Nucleus accumbens (tissue), 56 donors: Measurements from ENCODE around the gene HADHA.
A peak's percentile ranks its signal among the peaks of the same experiment; 100 is the strongest.

Experiments used
- DNase-seq, 56 donors: peaks; one replicate each; lab custom pipeline; 2025; lab: John Stamatoyannopoulos, UW

Gene HADHA

GRCh38 chr2:26245810-26246209 lies 1.4 kb upstream of the HADHA start:
- no peak for DNase-seq

- peak in 32 of 56 donors; percentile 18 to 72 (median 56) for DNase-seq
These were observed 850 bp upstream of the HADHA start for GRCh38 chr2:26245231-26245732.

- peak in 8 of 56 donors; percentile 23 to 63 (median 50) for DNase-seq
These were observed 743 bp downstream of the HADHA start for GRCh38 chr2:26243470-26244308.

DNA sequence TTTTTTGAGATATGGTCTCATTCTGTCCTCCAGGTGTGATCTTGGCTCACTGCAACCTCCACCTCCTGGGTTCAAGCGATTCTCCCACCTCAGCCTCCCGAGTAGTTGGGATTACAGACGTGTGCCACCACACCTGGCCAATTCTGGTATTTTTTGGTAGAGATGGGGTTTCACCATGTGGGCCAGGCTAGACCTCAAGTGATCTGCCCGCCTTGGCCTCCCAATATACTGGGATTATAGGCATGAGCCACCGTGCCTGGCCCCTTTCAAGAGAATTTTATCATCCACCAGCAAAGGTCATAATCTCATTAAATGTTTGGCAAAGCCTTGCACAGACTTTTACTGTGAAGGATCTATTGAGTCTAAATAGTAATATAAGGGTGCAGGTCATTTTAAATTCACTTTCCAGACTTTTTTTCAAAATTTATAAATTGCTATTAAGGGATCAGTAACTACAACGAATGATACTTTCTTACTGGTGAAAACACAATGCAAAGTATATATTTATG lies 2.5 kb downstream of the HADHA start:
- no peak for DNase-seq

DNA sequence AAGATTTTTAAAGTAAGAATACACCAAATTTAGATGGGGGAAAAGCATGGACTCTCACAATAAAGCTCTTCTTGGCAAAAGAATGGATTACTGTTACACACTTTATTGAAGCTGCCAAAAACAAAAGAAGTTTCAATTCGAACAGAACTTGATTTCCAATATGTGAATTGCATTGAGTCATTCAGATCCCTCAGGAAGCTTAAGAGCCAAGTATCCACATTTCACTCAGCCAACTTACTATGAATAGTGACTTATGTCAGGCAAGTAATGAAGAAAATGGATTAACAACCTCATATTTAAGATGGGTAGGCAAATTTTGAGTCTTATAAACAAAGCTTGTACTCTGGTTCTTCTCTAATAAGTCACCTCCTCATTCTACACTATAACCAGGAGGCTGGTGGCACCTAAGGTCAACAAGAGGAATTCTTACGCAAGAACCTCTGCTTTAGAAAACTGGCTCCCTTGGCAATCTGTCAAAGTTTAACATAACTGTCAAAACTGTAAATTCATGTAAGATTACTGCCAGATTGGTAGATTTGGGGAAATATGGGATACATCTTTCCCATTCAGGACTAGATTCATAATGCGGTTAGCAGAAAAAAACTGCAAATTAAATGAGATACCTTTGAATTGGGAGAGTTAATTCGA lies 6.0 kb downstream of the HADHA start:
- DNase-seq = no peak

GRCh38 chr2:26237868-26238267 lies 6.6 kb downstream of the HADHA start:
- no peak for DNase-seq

GRCh38 chr2:26235089-26235488 lies 9.3 kb downstream of the HADHA start:
- no peak for DNase-seq

DNA sequence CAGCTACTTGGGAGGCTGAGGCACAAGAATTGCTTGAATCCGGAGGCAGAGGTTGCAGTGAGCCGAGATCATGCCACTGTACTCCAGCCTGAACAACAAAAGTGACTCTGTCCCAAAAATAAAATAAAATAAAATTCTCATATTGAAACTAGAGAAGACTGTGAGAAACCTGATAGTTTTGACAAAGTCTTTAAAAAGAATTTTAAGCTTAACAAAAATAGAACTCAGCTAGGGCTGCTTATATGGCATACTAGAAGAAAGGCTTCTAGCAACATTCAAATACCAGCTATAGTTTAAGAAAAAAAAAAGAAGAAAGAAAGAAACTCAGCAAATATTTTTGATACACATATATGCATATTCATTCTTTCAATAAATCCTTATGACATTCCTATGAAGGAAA lies 13.6 kb downstream of the HADHA start:
- DNase-seq = no peak

DNA sequence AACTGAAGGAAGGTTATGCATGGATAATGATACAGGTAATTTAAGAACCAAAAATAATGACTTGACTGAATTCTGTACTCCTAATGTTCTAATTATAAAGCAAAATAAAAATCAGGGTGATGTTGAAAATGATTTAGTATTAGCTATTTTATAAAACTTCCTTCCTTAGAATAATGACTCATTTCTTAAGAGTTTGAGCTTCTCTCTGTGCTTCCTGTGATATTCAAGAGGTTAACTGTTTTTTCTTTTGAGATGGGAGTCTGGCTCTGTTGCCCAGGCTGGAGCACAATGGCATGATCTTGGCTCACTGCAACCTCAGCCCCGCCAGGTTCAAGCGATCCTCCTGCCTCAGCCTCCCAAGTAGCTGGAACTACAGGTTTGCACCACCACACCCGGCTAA lies 14.8 kb downstream of the HADHA start:
- DNase-seq = no peak

DNA sequence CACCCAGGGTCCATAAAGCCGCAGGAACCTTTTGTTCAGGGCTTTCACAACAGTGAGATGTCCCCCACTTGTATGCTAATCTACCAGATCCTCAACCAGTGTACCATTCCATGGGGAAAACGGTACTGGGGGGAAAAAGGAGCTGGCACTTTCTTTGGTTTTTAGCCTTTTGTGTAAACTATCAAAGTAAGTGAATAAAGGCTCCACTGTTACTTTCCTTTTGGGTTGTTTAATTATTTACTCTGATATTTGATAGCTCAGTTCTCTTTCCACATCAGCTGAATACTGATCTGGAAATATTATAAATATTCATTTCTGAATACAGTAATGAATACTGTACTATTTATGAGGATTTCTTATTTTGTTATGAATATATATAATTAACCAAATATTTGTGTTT lies 20.3 kb downstream of the HADHA start:
- DNase-seq = no peak

GRCh38 chr2:26223018-26223417 lies 21.4 kb downstream of the HADHA start:
- DNase-seq = no peak

DNA sequence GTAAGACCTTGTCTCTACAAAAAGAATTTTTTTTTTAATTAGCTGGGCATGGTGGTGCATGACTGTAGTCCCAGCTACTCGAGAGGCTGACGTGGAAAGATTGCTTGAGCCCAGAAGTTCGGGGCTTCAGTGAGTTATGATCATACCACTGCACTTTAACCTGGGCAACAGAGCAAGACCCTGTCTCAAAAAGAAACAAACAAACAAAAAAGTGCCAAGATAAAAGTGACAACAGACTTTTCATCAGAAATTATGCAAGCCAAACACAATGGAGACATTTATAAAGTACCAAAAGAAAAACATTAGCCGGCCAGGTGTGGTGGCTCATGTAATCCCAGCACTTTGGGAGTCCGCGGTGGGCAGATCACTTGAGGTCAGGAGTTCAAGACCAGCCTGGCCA lies 26.7 kb downstream of the HADHA start:
- no peak for DNase-seq

GRCh38 chr2:26216587-26216986 lies 27.8 kb downstream of the HADHA start:
- DNase-seq = no peak

- no peak for DNase-seq
These were observed 28.6 kb downstream of the HADHA start for GRCh38 chr2:26215833-26216232.

GRCh38 chr2:26214759-26215158 lies 29.7 kb downstream of the HADHA start:
- DNase-seq = no peak

- no peak for DNase-seq
These were observed 32.4 kb downstream of the HADHA start for GRCh38 chr2:26212011-26212410.

- no peak for DNase-seq
These were observed 40.5 kb downstream of the HADHA start for GRCh38 chr2:26203906-26204305.

DNA sequence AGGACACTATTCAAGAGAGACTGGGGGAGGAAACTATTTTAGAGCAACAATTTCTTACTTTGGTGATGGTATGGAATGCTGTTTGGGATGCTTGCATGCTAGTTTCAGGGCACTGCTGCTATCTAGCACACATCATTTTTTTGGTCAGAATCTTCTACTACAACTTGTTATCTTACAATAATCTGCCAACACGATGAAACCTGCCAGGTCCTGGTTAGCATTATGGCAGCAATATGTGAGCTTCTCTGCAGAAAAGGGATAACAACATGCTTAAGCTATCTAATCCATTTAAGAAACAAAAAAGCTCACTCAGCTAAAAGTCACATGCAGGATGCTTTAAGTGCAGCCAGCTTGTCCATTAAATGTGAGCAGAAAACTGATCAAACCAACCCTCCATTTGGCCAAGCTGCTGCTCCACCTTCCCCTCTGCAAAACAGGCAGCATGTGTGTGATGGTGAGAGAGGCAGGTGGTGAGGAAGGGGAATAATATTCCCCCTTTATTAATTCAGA lies 41.4 kb downstream of the HADHA start:
- no peak for DNase-seq

DNA sequence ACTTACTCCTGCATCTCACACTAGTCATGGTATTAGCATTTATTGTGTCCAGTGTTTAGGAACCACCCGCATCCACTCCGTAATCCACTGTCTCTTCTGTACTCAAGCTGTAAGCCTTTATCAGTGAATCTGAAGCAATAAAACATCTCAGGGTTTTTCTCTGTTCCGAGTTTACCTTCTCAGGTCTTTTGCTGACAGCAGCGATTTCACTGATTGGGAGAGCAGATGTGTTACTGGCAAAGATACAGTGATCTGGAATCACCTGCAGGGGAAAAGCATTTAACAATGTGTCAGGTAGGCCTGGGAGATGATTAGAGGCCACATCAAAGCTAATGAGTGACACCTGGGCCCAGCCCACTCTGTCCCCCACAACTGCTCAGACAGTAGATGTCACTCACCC lies 46.9 kb downstream of the HADHA start:
- DNase-seq = no peak

DNA sequence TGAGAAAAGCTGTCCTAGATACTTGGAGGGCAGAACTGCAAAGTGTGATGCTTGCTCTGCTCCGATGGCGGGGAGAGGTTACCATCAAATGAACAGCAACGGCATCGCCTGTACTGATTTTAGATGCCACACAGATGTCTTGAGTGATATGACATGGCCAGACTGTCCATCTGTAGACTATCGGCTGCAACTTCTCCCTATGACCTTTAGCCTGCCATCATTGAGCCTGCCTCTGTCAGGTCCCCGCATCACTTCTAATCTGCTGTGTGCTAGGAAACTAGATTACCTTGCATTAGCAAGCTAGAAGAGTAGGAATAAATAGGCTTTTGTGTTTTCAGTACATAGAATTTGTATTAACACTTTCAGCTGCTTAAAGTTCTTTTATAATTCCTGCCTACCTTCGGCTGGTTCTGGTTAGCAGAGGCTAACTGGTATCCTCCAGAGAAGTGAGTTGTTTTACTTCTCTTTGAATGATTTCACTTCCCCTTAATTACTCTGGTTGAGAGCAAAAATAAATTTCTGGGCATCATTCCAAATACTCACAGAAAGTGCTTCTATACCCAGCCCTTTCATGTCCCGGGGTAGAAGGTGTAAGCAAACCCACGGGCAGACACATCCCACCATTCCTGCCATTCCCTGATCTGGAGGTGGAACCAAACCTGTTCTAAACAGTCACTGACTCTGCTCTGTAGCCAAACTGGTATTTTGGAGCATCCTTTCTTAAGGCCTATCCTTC lies 47.6 kb downstream of the HADHA start:
- peak in 2 of 56 donors; percentile 20 for DNase-seq
